NCI-H2081 treated with DMSO at 0.1 percent for 48 hours (cell line): ENCODE data around the gene CA5A.
"Not testable (repeated sequence)": the region's sequence is repeated elsewhere in the genome, so short reads cannot be mapped to it uniquely, and the experiment has no call there.

ENCODE experiments used
- DNase-seq: peaks from one replicate; lab custom pipeline; 2025; lab: John Stamatoyannopoulos, UW

CA5A gene

GRCh38 chr16:87896176-87896890, 40.0 kb downstream of the CA5A start:
- not testable (repeated sequence) for DNase-seq

GRCh38 chr16:87895641-87896141, 40.6 kb downstream of the CA5A start:
- no peak for DNase-seq

- not testable (repeated sequence) for DNase-seq
Observed at GRCh38 chr16:87894005-87894404, 42.3 kb downstream of the CA5A start.

GRCh38 chr16:87891764-87892163, 44.6 kb downstream of the CA5A start:
- DNase-seq: no peak

GRCh38 chr16:87889762-87890161, 46.6 kb downstream of the CA5A start:
- DNase-seq: not testable (repeated sequence)

- not testable (repeated sequence) for DNase-seq
Observed at GRCh38 chr16:87888346-87888745, 48.0 kb downstream of the CA5A start.

- DNase-seq: not testable (repeated sequence)
Observed at GRCh38 chr16:87887931-87888330, 48.4 kb downstream of the CA5A start.

- not testable (repeated sequence) for DNase-seq
Observed at GRCh38 chr16:87885371-87885967, 50.9 kb downstream of the CA5A start.

- no peak for DNase-seq
Observed at GRCh38 chr16:87882436-87883019, 53.8 kb downstream of the CA5A start.

- DNase-seq: no peak
Observed at GRCh38 chr16:87881324-87882200, 54.8 kb downstream of the CA5A start.

- DNase-seq: no peak
Observed at GRCh38 chr16:87880117-87880696, 56.1 kb downstream of the CA5A start.

GRCh38 chr16:87879411-87880013, 56.8 kb downstream of the CA5A start:
- DNase-seq: not testable (repeated sequence)

GRCh38 chr16:87878704-87879103, 57.6 kb downstream of the CA5A start:
- DNase-seq: no peak

- DNase-seq: no peak
Observed at GRCh38 chr16:87877942-87878507, 58.3 kb downstream of the CA5A start.

- DNase-seq: no peak
Observed at GRCh38 chr16:87874639-87875427, 61.5 kb downstream of the CA5A start.

GRCh38 chr16:87870418-87871291, 65.7 kb downstream of the CA5A start:
- DNase-seq: not testable (repeated sequence)

- not testable (repeated sequence) for DNase-seq
Observed at GRCh38 chr16:87869879-87870417, 66.4 kb downstream of the CA5A start.

- not testable (repeated sequence) for DNase-seq
Observed at GRCh38 chr16:87869061-87869878, 67.1 kb downstream of the CA5A start, which contains the start of gene SLC7A5. Gene SLC7A5, minus strand, starts transcription at chr16:87869507. Its CDS starts 85 bp downstream, at chr16:87869422.
